HG03442 (cell line): Measurements from ENCODE around the gene HUS1B.
"Not testable (repeated sequence)": the region's sequence is repeated elsewhere in the genome, so short reads cannot be mapped to it uniquely, and the experiment has no call there.

Experiments
- ATAC-seq: cut with Tn5 transposase; IDR thresholded peaks from one replicate; pipeline ENCODE4 v1.9.1; 2021; ENCODE audit warnings: mild to moderate bottlenecking, moderate library complexity; ENCODE audit not compliant: unreplicated experiment

HUS1B gene

DNA sequence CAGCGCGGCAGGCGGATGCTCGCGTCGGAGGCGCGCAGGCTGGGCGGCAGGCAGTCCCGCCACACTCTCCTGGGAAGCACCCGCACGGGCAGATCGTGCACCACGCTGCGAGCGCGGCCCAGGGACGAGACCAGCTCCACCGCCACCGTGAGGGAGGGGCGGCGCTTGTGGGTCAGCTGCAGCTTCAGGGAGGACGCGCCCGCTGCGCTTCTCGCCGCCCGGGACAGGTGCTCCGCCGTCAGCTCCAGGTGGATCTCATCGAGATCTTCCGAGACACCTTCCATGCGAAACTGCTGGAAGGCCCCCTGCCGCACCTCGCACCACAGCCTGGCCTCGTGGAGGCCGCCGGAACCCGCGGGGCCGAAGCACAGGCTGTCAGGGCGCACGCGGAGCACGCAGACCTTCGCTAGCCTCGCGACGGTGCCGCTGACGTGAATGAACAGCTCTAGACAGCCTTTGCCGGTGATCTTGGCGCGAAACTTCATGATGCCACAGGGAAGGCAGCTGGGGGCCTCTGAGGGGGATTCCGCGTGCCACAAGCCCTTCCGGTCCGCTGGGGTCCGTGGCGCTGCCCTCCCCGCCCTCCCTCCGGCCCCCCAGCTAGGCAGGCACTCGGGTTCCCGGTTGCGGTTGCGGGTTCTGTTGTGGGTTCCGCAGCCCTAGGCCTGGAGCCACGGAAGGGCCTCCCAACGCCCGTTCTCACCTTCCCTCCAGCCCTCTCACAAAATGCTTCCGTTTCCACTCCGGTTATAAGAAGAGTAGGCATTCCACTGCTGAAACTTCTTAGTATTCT is at the start of gene HUS1B:
TSS of gene HUS1B (minus strand) at position 641 of the 793 bp plus-strand sequence. CDS start at position 485, 156 bp downstream.
- ATAC-seq = no peak

DNA sequence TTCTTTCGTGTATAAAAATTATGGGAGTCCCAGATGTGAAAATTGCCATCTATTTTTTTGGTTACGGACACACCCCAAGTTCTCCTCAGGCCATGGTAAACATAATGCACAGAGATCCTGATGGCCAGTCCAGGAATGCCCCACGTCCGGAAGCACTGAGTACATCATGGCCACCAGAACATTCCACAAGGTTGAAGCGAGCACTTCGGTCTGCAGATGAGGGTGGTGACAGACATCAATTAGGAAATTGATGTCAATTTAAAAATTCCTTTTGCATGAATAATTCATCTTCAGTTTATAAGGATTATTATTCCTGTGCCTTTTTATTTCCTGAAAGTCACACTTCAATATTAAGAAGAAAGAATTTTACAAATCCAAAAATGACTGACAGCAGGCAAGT is 49.2 kb upstream of the HUS1B start:
- no peak for ATAC-seq

DNA sequence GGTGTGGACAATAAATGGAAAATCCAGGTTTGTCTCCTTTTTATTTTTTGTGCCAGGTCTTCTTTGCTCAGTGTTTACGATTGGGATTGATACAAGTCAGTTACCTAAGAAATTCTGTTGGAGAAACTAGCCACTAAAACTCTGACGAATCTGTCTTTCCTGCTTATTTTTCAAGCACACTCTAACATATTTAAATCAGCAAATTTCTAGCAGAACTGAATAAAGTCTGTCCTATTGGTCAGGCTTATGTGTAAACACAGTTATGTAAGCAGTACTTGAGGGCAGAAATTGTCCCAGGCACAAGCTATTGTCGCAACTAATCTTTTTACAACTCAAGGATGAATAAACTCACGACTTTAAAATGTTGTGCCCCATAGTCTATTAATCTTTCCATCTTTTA is 48.1 kb upstream of the HUS1B start:
- ATAC-seq = no peak

- no peak for ATAC-seq
These were observed 47.1 kb upstream of the HUS1B start for GRCh38 chr6:704046-704445.

DNA sequence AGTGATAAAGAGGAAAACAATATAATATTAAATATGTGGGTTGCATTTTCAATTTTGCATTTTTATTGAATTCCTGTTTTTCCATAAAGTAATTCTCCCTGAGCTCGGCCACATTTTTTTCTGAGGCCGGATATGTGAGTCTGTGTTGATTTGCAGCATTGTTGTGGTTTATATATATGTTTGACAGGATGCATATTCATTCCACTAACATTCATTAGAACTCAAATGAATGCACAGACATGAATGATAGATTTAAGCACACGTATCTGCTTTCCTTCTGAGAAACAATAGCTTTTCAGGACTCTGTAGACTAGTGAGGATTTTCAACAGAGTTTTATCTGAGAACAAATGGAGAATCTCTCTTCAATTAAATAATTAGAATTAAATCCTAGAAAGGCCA is 46.7 kb upstream of the HUS1B start:
- no peak for ATAC-seq

DNA sequence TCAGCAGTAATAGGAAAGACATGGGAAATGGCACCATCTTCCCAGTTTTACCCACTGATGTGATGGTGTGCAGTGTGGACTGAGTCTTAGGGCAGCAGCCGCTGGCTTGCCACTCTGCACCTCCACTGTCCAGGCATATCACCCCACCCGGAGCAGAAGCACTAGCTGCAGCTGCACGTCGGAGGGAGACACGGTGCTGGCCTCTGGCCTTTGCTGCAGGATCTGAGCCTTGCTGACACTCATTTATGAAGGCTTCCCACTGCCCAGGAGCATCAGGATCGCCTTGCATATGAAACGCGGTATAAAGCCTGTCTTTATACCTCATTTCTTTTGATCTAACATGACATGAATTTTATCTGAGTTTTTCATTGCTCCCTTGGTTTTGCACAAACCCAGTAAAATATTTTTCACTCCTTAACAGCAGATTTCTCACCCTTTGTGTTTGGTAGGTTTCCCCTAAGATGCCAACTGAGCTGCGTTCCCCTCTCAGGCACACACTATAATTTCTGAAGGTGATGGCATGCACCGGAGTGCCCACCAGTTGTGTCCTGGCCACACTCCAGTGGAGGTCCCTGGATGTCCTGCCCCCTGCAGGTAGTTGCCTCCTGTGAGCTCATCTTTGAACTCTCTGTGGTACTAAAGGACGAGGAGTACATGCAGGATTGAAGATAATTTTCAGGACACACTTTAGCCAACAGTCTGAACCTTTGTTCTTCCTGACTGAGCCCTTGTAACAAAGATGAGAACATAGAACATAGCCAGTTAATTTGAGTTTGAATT is 45.0 kb upstream of the HUS1B start:
- no peak for ATAC-seq

- no peak for ATAC-seq
These were observed 44.3 kb upstream of the HUS1B start for GRCh38 chr6:701215-701614.

- ATAC-seq = no peak
These were observed 43.6 kb upstream of the HUS1B start for GRCh38 chr6:700490-700889.

- no peak for ATAC-seq
These were observed 42.4 kb upstream of the HUS1B start for GRCh38 chr6:699319-699718.

DNA sequence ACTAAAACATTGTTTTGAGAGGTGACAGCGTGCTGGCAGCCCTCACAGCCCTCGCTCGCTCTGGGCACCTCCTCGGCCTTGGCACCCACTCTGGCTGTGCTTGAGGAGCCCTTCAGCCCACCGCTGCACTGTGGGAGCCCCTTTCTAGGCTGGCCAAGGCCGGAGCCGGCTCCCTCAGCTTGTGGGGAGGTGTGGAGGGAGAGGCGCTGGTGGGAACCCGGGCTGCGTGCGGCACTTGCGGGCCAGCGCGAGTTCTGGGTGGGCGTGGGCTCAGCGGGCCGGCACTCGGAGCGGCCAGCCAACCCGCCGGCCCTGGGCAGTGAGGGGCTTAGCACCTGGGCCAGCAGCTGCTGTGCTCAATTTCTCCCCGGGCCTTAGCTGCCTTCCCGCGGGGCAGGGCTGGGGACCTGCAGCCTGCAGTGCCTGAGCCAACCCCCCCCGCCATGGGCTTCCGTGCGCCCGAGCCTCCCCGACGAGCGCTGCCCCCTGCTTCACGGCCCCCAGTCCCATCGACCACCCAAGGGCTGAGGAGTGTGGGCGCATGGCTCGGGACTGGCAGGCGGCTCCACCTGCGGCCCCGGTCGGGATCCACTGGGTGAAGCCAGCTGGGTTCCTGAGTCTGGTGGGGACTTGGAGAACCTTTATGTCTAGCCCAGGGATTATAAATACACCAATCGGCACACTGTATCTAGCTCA is 37.7 kb upstream of the HUS1B start:
- ATAC-seq = not testable (repeated sequence)

DNA sequence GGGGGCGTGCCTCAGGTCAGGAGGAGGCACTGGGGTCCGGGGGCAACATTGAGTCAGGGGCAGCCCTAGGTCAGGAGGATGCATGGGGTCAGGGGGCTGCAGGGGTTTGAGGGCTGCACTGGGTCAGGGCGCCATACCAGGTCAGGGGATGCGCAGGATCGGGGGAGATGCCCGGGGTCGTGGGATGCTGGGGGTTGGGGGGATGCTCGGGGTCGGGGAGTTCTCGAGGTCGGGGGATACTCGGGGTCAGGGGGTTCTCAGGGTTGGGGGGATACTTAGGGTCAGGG is 36.8 kb upstream of the HUS1B start:
- ATAC-seq = no peak

- ATAC-seq = peak; percentile 86
These were observed 36.2 kb upstream of the HUS1B start, which contains the start of gene EXOC2 for GRCh38 chr6:692858-693722. Gene EXOC2 (minus strand): TSS chr6:693139. CDS start chr6:637818, 55,321 bp downstream.

DNA sequence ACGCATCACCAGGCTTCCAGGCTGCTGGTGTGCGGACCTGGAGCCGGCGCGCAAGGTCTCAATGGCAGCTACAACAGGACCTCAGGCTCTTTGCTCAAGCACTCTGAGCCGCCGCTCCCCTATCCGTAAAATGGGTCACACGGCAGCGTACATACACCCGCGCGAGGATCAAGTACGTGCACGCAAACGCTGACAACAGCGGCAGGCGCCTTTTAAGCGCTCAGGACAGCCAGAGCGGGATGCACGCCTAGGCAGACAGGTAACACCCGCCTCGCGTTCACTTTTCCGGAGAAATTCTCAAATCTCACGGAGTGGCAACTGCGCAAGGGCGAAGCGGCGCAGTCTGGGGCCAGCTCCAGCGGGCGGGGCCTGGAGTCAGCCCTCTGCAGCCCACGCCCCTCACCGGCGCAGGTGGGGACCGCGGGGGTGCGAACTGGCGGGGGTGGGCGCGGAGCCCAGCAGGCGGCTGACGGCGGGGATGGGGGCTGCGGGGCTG is 35.5 kb upstream of the HUS1B start:
- ATAC-seq = peak; percentile 65

DNA sequence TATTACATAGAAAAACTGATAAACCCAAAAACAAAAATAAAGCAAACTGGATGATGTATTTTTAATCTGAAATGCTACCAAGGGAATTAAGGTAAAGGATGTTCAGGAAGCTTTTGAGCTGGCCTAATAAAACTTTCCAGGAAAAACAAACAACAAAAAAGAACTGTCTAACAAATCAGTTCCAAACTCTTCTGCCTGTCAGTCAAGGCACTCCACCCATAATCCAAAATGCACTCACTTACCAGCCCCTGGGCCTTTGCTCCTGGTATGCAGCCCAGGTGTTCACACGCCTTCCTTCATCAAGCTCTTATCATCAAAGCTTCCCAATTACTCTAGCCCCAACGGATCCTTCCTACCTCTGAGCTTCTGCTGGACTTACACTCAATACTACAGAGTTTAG is 32.3 kb upstream of the HUS1B start:
- ATAC-seq = no peak

DNA sequence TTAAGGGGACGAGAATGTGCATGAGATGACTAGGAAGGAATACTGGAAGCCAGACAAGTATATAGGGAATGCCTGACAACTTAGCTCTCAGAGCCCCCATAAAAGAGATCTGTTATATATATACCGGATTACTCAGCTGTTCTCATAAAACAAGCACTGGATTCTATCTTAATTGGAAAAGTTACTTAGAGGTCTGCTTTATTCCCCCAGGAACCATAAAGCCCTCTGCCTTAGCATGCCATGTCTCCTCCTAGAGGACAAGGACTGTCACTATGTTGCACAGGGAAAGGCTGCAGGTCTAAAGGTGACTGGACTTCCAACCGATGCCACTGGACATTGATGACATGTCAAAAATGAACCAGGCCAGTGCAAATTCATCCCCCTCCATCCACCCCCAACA is 29.6 kb upstream of the HUS1B start:
- ATAC-seq = no peak

DNA sequence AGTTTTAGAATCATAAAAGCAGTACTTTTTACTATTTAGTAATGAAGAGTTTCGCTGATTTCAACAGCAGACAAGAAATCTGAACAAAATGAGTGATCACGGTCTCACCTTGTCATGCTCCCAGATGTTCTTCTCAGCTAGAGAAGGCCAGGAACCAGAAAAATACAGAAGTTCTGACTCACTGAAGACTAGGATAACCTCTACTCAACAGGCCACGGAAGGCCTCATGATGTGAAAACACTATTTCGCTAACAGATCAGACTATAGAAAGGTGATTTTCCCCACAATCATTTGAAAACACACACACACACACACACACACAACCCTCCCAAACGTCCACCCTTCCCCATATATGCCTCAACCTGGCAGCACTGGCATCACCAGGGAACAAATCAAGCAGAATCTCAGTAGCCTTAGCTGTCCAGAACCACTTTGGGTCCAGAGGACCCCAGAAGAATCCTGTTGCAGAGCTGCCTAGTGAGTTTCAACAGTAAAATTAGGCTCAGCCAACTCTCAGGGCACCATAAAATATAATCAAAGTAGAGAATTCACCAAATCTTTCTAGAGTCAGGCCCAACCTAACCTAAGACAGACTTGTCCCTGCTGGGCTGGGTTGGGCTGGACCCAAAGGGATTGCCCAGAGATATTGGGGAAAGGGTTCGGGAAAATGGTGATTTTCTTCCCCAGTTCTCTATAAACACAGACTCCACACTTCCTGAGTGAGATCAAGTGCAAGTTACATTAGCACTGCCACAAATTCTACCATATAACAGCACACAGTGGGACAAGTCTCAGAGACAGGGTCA is 28.1 kb upstream of the HUS1B start:
- peak; percentile 80 for ATAC-seq

DNA sequence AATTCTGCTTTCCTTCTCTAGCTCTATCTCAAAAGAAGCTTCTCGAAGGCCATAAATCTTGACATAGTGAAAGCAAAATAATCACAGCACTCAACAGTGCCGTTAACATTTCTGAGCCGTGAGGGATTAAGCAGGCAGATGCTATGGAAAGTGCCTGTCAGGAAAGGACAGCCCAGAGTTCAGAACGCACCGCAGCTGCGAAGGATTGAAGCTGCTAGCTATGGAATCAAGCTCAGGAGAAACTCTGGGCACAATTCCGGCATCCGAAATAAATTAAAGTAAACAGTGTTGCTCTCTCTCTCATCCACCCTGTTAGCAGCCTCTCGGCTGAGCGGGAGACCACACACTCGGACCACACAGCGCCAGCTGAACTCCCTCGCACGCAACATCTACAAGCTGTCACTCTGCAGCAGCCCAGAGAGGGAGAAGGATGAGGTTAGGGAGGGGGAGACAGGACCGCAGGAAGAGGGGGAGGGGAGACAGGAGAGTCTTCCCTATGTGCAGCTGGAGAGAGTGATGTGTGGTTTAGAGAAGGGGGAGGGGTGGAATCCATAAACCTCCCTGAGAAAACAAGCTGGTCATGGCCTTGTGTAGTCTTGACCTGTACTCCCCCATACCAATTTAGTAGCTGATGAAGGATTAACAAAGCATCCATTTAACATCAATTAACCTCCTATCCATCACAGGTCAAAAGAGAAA is 27.0 kb upstream of the HUS1B start:
- no peak for ATAC-seq

DNA sequence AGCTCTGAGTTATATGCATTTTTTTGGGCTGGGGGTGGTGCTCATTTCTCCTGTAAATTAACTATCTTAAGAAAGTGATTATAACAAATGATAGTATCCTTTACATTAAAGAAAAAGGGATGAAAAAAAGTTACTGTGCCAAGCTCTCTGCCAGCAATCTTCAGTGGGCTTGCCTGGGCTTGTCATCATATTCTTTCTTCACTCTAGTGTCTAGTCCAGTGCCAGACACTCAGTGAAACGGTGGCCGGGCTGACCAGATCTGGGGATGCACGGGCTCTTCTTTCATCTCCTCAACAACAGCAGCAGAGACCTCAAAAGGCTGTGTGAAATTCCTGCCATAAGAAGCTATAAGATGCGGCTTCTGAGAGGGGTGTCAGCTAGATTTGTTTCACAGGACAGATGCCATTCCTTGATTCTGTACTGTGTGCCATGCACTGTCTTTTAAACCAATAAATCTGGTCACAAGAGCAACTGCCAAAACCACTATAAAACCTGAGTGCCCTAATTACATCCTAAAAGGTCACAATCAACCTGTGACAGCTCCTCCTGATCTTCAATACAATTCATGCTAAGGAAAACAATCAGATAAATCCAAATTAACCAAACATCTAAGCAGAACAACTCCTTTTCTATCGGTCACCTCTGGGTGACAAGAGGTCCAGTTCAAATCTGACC is 23.9 kb upstream of the HUS1B start:
- no peak for ATAC-seq

DNA sequence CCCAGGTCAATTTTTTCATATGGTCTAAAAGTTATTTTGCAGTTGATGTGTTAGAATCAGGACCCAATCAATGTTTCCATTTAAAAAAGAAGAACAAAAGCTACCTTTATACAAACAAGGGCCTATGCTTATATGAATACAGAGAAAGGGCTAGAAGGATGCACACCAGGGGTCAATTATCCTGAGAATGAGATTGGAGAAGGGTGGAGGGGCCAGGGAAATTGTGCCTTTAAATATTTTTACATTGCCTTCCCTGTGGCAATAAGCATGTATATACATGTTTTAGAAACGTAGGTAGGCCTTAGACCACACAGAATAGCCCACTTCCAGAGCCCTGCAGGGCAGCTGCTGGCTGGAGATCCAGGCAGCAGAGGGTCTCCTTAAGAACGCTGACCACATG is 23.4 kb upstream of the HUS1B start:
- no peak for ATAC-seq
